Measurements from ENCODE around the gene ACSM5.

GRCh38 chr16:20369452-20370054, 39.8 kb upstream of the ACSM5 start:
- TF ChIP-seq CTCF (IDR thresholded peaks at IDR 0.05) (no peak), POLR2A (IDR thresholded peaks at IDR 0.05) (no peak)
